Nephron (organoid): ENCODE results near the gene UBE2J2.
"Not testable (repeated sequence)": the region's sequence is repeated elsewhere in the genome, so short reads cannot be mapped to it uniquely, and the experiment has no call there.

ENCODE experiments used
- H3K27ac Mint-ChIP-seq, 3 experiments: 2 replicates each; pipeline ENCODE4 v1.8.0; 2020; ENCODE audit warnings: mixed read lengths in 3 of 3, mild to moderate bottlenecking in 2 of 3, moderate library complexity in 1 of 3
- H3K27me3 Mint-ChIP-seq: 2 replicates; pipeline ENCODE4 v1.8.0; 2021; ENCODE audit warnings: low read depth, mild to moderate bottlenecking, moderate library complexity, mixed read lengths
- H3K36me3 Mint-ChIP-seq: 2 replicates; pipeline ENCODE4 v1.8.0; 2020; ENCODE audit warnings: low read depth, mixed read lengths
- H3K4me1 Mint-ChIP-seq: 2 replicates; pipeline ENCODE4 v1.8.0; 2020; ENCODE audit warnings: mixed read lengths
- H3K4me3 Mint-ChIP-seq, 3 experiments: 2 replicates each; pipeline ENCODE4 v1.8.0; 2020; ENCODE audit warnings: mild to moderate bottlenecking in 3 of 3, mixed read lengths in 3 of 3, moderate library complexity in 2 of 3
- H3K9me3 Mint-ChIP-seq: 2 replicates; pipeline ENCODE4 v1.8.0; 2020; ENCODE audit warnings: mixed read lengths
- TF ChIP-seq, protein P1 (sequence below), 3 experiments: fragments of 200-600 bp; sonication (generic); IDR thresholded peaks; one replicate each; pipeline ENCODE4 v1.5.0; 2021; ENCODE audit warnings: antibody characterized with exemption in 3 of 3; ENCODE audit not compliant: unreplicated experiment in 3 of 3

Gene UBE2J2

GRCh38 chr1:1255611-1256010, 18.0 kb downstream of the UBE2J2 start:
- no peaks in the 10 kb centered on the region for H3K9me3 Mint-ChIP-seq
- TF ChIP-seq, protein P1, sequence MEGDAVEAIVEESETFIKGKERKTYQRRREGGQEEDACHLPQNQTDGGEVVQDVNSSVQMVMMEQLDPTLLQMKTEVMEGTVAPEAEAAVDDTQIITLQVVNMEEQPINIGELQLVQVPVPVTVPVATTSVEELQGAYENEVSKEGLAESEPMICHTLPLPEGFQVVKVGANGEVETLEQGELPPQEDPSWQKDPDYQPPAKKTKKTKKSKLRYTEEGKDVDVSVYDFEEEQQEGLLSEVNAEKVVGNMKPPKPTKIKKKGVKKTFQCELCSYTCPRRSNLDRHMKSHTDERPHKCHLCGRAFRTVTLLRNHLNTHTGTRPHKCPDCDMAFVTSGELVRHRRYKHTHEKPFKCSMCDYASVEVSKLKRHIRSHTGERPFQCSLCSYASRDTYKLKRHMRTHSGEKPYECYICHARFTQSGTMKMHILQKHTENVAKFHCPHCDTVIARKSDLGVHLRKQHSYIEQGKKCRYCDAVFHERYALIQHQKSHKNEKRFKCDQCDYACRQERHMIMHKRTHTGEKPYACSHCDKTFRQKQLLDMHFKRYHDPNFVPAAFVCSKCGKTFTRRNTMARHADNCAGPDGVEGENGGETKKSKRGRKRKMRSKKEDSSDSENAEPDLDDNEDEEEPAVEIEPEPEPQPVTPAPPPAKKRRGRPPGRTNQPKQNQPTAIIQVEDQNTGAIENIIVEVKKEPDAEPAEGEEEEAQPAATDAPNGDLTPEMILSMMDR (IDR thresholded peaks at IDR 0.05; ENCODE audit: unreplicated experiment in 3 of 3): no peak
- no peak overlapping the region for H3K4me3 Mint-ChIP-seq
- peaks cover 52% of the 10 kb centered on the region for H3K36me3 Mint-ChIP-seq
- no peak overlapping the region for H3K27ac Mint-ChIP-seq
- H3K4me1 Mint-ChIP-seq: no peaks in the 10 kb centered on the region
- no peaks in the 10 kb centered on the region for H3K27me3 Mint-ChIP-seq

DNA sequence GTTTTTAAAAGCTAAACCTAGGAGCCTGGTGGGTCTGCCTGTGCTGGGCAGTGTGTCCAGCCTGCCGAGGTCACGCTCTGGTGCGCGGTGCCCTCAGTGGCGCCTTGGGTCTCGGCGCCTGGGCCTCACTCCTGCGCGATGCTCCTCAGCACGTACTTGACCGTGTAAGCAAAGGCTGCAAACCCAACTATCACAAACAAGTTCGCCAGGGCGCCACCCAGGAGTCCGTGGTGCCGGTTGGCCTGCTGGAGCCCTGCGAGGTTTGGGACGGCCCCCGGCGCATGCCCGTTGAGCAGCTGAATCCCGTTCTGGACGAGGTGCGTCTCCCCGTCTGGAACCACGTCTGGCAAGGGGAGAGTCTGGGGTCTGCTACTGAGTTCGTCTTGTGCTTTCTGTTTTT, 18.6 kb downstream of the UBE2J2 start:
- Mint-ChIP-seq H3K36me3 (peaks cover 49% of the 10 kb centered on the region), H3K27ac (no peak overlapping the region), H3K4me3 (no peak overlapping the region), H3K9me3 (no peaks in the 10 kb centered on the region), H3K27me3 (no peaks in the 10 kb centered on the region), H3K4me1 (no peaks in the 10 kb centered on the region)
- TF ChIP-seq, protein P1 (IDR thresholded peaks at IDR 0.05; ENCODE audit: unreplicated experiment in 3 of 3): no peak

GRCh38 chr1:1254667-1254998, 19.0 kb downstream of the UBE2J2 start:
- H3K27me3 Mint-ChIP-seq: no peaks in the 10 kb centered on the region
- TF ChIP-seq, protein P1 (IDR thresholded peaks at IDR 0.05; ENCODE audit: unreplicated experiment in 3 of 3): no peak
- no peaks in the 10 kb centered on the region for H3K4me1 Mint-ChIP-seq
- peaks cover 44% of the 10 kb centered on the region for H3K36me3 Mint-ChIP-seq
- no peaks in the 10 kb centered on the region for H3K9me3 Mint-ChIP-seq
- H3K4me3 Mint-ChIP-seq: no peak overlapping the region
- no peak overlapping the region for H3K27ac Mint-ChIP-seq

DNA sequence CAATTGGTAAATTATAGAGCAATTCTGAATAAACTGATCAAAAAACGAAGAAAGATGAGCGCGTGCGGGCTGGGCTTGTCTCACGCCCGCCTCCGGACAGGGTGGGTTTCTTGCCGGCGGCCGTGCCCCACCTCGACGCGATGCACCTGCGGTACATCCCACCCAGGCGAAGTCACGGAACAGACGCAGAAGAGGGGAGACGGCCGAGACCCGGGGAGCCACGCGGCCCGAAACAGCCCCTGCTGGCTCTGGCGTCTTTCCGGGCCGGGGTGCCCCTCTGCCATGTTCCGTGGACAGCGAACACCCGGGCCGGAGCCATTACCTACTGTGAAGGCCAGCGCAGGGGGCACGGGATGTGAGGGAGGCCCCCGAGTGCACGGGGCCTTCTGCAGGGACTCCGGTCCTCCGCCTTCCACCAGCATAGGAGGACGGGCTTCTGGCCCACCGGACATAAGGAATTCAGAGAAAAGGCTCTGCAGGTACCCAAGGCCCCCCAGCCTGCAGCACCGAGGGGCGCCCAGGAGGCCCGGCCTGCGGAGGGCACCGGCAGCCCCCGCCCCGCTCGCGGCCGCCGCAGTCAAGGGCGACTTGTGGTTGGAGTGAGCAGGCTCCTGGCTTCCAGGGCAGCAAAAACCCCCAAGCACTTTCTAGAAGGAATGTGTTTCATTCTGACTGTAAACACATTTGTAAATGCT, 19.5 kb downstream of the UBE2J2 start:
- Mint-ChIP-seq H3K9me3 (no peaks in the 10 kb centered on the region), H3K4me1 (no peaks in the 10 kb centered on the region), H3K27me3 (no peaks in the 10 kb centered on the region), H3K4me3 (no peak overlapping the region), H3K27ac (no peak overlapping the region), H3K36me3 (peaks cover 40% of the 10 kb centered on the region)
- TF ChIP-seq, protein P1 (IDR thresholded peaks at IDR 0.05; ENCODE audit: unreplicated experiment in 3 of 3): no peak

GRCh38 chr1:1253314-1253713, 20.3 kb downstream of the UBE2J2 start:
- H3K36me3 Mint-ChIP-seq: peaks cover 36% of the 10 kb centered on the region
- TF ChIP-seq, protein P1 (IDR thresholded peaks at IDR 0.05; ENCODE audit: unreplicated experiment in 3 of 3): no peak
- H3K27me3 Mint-ChIP-seq: no peaks in the 10 kb centered on the region
- no peaks in the 10 kb centered on the region for H3K9me3 Mint-ChIP-seq
- no peak overlapping the region for H3K4me3 Mint-ChIP-seq
- H3K4me1 Mint-ChIP-seq: no peaks in the 10 kb centered on the region
- H3K27ac Mint-ChIP-seq: no peak overlapping the region

DNA sequence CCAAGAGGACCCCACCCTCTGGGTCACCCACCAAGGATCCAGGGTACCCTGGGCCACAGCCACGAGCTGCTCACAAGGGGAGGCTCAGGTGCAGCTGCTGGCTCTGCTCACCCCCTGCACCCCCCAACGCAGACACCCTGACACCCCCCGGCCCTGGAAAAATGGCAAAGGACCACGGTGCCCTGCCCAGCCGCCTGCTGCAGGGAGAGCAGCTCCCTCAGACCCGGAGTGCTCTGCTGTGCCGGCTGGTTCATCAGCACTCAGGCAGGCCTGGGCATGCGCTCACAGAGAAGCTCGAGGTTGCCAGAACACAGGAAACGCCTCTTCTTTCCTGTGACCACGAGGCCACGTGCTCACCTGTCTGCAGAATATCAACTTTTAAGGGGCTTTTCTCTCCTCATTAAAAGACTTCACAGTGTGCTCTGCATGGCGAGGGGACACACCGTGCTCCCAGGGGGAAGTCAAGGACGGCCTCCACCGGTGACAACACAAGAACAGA, 22.8 kb downstream of the UBE2J2 start:
- TF ChIP-seq, protein P1 (IDR thresholded peaks at IDR 0.05; ENCODE audit: unreplicated experiment in 3 of 3): no peak
- no peak overlapping the region for H3K27ac Mint-ChIP-seq
- H3K9me3 Mint-ChIP-seq: no peaks in the 10 kb centered on the region
- no peaks in the 10 kb centered on the region for H3K4me1 Mint-ChIP-seq
- H3K4me3 Mint-ChIP-seq: no peak overlapping the region
- H3K27me3 Mint-ChIP-seq: peaks cover 9% of the 10 kb centered on the region
- H3K36me3 Mint-ChIP-seq: peaks cover 26% of the 10 kb centered on the region

GRCh38 chr1:1248009-1248913, 25.4 kb downstream of the UBE2J2 start:
- H3K27me3 Mint-ChIP-seq, H3K27ac Mint-ChIP-seq, H3K9me3 Mint-ChIP-seq, H3K4me3 Mint-ChIP-seq, H3K4me1 Mint-ChIP-seq: not testable (repeated sequence)
- H3K36me3 Mint-ChIP-seq: peaks cover 13% of the 10 kb centered on the region
